ENCODE data around the gene OMA1.

OMA1 gene

DNA sequence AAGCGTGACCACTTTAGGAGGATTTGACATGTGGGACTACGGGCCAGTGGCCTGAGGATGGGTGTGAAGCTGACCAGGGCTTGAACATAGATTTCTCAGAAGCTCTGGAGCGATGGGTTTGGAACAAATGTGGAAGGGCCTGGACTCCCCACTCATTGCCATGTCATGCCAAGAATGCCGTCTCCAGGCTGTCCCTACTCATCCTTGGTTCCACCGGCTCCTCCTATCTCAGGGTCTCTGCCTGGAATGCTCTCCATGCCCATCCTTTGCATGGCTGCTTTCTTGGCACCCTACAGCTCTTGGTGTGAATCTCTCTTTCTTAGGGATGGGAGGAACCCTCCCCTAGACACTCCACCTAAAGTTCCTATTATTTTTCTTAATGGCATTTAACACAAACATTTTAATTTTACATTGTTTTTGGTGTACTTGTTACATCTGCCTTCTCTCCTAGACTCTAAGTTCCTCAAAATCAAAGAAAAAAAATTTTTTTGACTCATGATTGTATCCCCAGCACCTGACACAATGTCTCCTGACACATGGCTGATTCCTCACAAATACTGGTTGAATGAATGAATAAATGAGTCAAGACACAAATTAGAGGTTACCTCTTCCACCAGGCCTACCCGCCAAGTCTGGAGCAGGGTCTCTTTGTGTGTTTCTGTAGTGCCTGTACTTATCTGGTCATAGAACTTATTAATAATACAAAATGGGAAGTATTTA is 114.5 kb downstream of the OMA1 start:
- DNase-seq (ENCODE audit: low read depth), result no peak
